ENCODE results near the gene PPP1R37. TPM values are rescaled to one million over a fixed set of nuclear protein-coding genes. Genes with fewer than 3 reads are reported as not detected.

PPP1R37 gene
- total and polyA plus RNA-seq, 2 of the 13 experiments (the other 11 are each of a cell fraction or from before 2014, with no cell fraction given), result 9.0 to 14.3 TPM

GRCh38 chr19:45097776-45098520, 5.0 kb downstream of the PPP1R37 start (continued):
- TF ChIP-seq ZNF407 (CRISPR knock-in tag; IDR thresholded peaks at IDR 0.05; ENCODE audit: not compliant biosample characterization), result peak; percentile 52
- TF ChIP-seq ZBTB20 (CRISPR knock-in tag; IDR thresholded peaks at IDR 0.05; ENCODE audit: borderline replicate concordance, low read depth), result 0 out of 2 replicates have a peak, but pooled peaks have one; percentile 20
- TF ChIP-seq ZNF616 (CRISPR knock-in tag; IDR thresholded peaks at IDR 0.05; ENCODE audit: low read depth), result no peak
- TF ChIP-seq PATZ1 (CRISPR knock-in tag; IDR thresholded peaks at IDR 0.05), result 0 out of 2 replicates have a peak, but pooled peaks have one; percentile 21
- no peak for TF ChIP-seq ZNF383 (CRISPR knock-in tag; IDR thresholded peaks at IDR 0.05; ENCODE audit: borderline replicate concordance)
- no peak for TF ChIP-seq ZSCAN30 (CRISPR knock-in tag; IDR thresholded peaks at IDR 0.05)
- TF ChIP-seq CCAR2 (optimal IDR thresholded peaks at IDR 0.05; ENCODE audit: low read depth, low read length), result no peak
- TF ChIP-seq GMEB1 (CRISPR knock-in tag; IDR thresholded peaks at IDR 0.05; ENCODE audit: borderline replicate concordance), result no peak
- no peak for TF ChIP-seq RBFOX2 (IDR thresholded peaks at IDR 0.05; ENCODE audit: low read depth, low read length)
- no peak for TF ChIP-seq ZNF34 (CRISPR knock-in tag; IDR thresholded peaks at IDR 0.05; ENCODE audit: borderline replicate concordance)
- TF ChIP-seq ZNF569 (CRISPR knock-in tag; IDR thresholded peaks at IDR 0.05; ENCODE audit: borderline replicate concordance), result no peak
- TF ChIP-seq HOXD1 (CRISPR knock-in tag; IDR thresholded peaks at IDR 0.05), result no peak
- peak; percentile 16; the same call in 1 of the 2 replicates for TF ChIP-seq ZNF574 (CRISPR knock-in tag; IDR thresholded peaks at IDR 0.05)

Data from HepG2 (cell line).